Smooth muscle cell (in vitro differentiated cells): ENCODE data around the gene PHF3. TPM values are rescaled to one million over a fixed set of nuclear protein-coding genes. Genes with fewer than 3 reads are reported as not detected.

Experiments
- DNase-seq: peaks from one replicate; lab custom pipeline; 2025; ENCODE audit not compliant: unreplicated experiment; lab: John Stamatoyannopoulos, UW
- H2AFZ ChIP-seq: fragments of 200-600 bp; sonication (generic); 2 replicates; pipeline ENCODE4 v1.6.0; 2016; ENCODE audit warnings: antibody characterized with exemption, low read depth, mild to moderate bottlenecking
- H3F3A ChIP-seq: fragments of 200-600 bp; sonication (generic); 2 replicates; pipeline ENCODE4 v1.6.0; 2017; ENCODE audit warnings: antibody characterized with exemption, low read depth
- H3K27ac ChIP-seq: fragments of 200-600 bp; sonication (generic); 2 replicates; pipeline ENCODE4 v1.5.1; 2016; ENCODE audit warnings: low read depth, mild to moderate bottlenecking
- H3K27me3 ChIP-seq: fragments of 200-600 bp; sonication (generic); 2 replicates; pipeline ENCODE4 v1.6.1; 2016; ENCODE audit warnings: low read depth, mild to moderate bottlenecking
- H3K36me3 ChIP-seq: fragments of 200-600 bp; sonication (generic); 2 replicates; pipeline ENCODE4 v1.5.1; 2016; ENCODE audit warnings: low read depth
- H3K4me1 ChIP-seq: fragments of 200-600 bp; sonication (generic); 2 replicates; pipeline ENCODE4 v1.5.1; 2016; ENCODE audit warnings: low read depth
- H3K4me2 ChIP-seq: fragments of 200-600 bp; sonication (generic); 2 replicates; pipeline ENCODE4 v1.6.0; 2016; ENCODE audit warnings: mild to moderate bottlenecking
- H3K4me3 ChIP-seq: fragments of 200-600 bp; sonication (generic); 2 replicates; pipeline ENCODE4 v1.5.1; 2016; ENCODE audit warnings: mild to moderate bottlenecking
- H3K79me2 ChIP-seq: fragments of 200-600 bp; sonication (generic); 2 replicates; pipeline ENCODE4 v1.6.0; 2016; ENCODE audit warnings: low read depth, mild to moderate bottlenecking
- H3K9ac ChIP-seq: fragments of 200-600 bp; sonication (generic); 2 replicates; pipeline ENCODE4 v1.6.0; 2016; ENCODE audit warnings: low read depth
- H3K9me3 ChIP-seq: fragments of 200-600 bp; sonication (generic); replicated peaks from 2 replicates; pipeline ENCODE4 v1.5.1; 2016; ENCODE audit warnings: low read depth
- H4K20me1 ChIP-seq: fragments of 200-600 bp; sonication (generic); 2 replicates; pipeline ENCODE4 v1.6.0; 2016; ENCODE audit warnings: low read depth
- WGBS: methylation state at CpG from one replicate; pipeline ENCODE4 v1.1.7; 2016; ENCODE audit warnings: low lambda C conversion rate; 5-methylcytosine and 5-hydroxymethylcytosine counted together
- polyA plus RNA-seq: library from polyadenylated mRNA; unstranded; fragments of >200 nt; fragmentation: Nextera tagmentation; extraction: Ambion mirVana; gene quantifications from 2 replicates; pipeline ENCODE4 v1.2.1, GENCODE V29; 2016
- total RNA-seq: library from RNA; depleted of rRNA; stranded (reverse); fragments of >200 nt; gene quantifications from 2 replicates; pipeline ENCODE4 v1.2.3, GENCODE V29; 2014
- TF ChIP-seq, protein P1 (sequence below): fragments of 200-600 bp; sonication (generic); IDR thresholded peaks from 2 replicates; pipeline ENCODE4 v1.5.1; 2017; ENCODE audit warnings: borderline replicate concordance, mild to moderate bottlenecking, antibody characterized with exemption; ENCODE audit not compliant: insufficient read depth, poor library complexity, severe bottlenecking

PHF3 gene
- total and polyA plus RNA-seq, 2 experiments from 2014 or later: 9.8 to 44.7 TPM

DNA sequence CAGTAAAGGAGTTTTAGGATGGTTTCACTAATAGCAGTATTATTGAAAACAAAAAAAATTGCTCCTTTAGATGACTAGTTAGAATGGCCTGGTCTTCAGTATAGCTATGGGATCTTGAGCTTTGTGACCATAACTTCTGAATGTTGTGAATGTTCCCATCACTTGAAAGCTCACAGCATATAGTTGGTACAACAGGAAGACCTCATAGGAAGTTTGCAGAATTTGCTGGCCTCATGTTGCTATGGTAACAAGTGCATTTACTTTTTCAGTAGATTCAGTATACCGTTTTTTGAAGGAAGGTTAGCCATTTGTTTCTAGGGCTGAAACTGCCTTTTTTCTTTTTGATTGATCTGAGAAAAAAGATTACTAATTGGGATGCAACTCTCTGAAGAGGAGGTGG, 8.3 kb downstream of the PHF3 start:
- H3K9me3 ChIP-seq: no peaks in the 10 kb centered on the region
- 69% methylated on average over 1 of the region's 1 CpG for whole genome bisulfite sequencing
- H3K9ac ChIP-seq: no peak overlapping the region
- no peaks in the 10 kb centered on the region for H3F3A ChIP-seq
- no peak for DNase-seq
- no peaks in the 10 kb centered on the region for H3K36me3 ChIP-seq
- TF ChIP-seq, protein P1, sequence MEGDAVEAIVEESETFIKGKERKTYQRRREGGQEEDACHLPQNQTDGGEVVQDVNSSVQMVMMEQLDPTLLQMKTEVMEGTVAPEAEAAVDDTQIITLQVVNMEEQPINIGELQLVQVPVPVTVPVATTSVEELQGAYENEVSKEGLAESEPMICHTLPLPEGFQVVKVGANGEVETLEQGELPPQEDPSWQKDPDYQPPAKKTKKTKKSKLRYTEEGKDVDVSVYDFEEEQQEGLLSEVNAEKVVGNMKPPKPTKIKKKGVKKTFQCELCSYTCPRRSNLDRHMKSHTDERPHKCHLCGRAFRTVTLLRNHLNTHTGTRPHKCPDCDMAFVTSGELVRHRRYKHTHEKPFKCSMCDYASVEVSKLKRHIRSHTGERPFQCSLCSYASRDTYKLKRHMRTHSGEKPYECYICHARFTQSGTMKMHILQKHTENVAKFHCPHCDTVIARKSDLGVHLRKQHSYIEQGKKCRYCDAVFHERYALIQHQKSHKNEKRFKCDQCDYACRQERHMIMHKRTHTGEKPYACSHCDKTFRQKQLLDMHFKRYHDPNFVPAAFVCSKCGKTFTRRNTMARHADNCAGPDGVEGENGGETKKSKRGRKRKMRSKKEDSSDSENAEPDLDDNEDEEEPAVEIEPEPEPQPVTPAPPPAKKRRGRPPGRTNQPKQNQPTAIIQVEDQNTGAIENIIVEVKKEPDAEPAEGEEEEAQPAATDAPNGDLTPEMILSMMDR: no peak
- H4K20me1 ChIP-seq: peaks cover 99% of the 10 kb centered on the region
- H3K79me2 ChIP-seq: peaks cover 100% of the 10 kb centered on the region
- H3K27me3 ChIP-seq: no peaks in the 10 kb centered on the region
- no peak overlapping the region for H3K27ac ChIP-seq
- peaks cover 15% of the 10 kb centered on the region for H3K4me1 ChIP-seq
- H3K4me2 ChIP-seq: no peak overlapping the region
- H2AFZ ChIP-seq: no peak overlapping the region
- H3K4me3 ChIP-seq: no peak overlapping the region

DNA sequence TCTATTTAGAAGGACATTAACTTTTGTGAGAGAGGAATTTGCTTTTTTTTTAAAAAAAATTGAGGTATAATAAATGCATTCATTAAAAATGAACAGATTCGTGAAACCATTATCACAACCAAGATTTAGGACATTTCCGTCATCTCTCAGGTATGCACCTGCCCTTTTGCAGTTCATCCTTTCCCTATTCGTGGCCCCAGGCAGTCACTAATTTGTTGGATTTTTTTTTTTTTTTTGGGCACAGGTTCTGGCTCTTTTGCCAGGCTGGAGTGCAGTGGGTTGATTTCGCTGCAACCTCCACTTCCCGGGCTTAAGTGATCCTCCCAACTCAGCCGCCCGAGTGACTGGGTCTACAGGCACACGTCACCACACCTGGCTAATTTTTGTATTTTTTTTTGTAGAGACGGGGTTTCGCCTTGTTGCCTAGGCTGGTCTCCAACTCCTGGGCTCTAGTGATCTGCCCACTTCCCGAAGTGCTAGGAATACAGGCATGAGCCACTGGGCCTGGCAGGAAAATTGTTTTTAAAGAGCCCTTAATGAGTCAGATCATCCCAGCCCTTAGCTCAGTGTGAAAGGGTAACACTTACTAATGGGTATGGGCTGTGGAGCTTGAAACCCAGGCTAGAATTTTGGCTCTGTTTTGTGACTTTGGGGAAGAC, 9.2 kb downstream of the PHF3 start:
- no peak overlapping the region for H3K4me3 ChIP-seq
- TF ChIP-seq, protein P1: no peak
- peaks cover 8% of the 10 kb centered on the region for H3K4me1 ChIP-seq
- H3K79me2 ChIP-seq: peaks cover 100% of the 10 kb centered on the region
- no peak overlapping the region for H3K4me2 ChIP-seq
- no peaks in the 10 kb centered on the region for H3F3A ChIP-seq
- no peak overlapping the region for H3K9ac ChIP-seq
- H4K20me1 ChIP-seq: peaks cover 98% of the 10 kb centered on the region
- WGBS: 86% methylated on average over 11 of the region's 11 CpGs
- H3K27ac ChIP-seq: no peak overlapping the region
- H3K36me3 ChIP-seq: no peaks in the 10 kb centered on the region
- no peak for DNase-seq
- H2AFZ ChIP-seq: no peak overlapping the region
- H3K9me3 ChIP-seq: no peaks in the 10 kb centered on the region
- no peaks in the 10 kb centered on the region for H3K27me3 ChIP-seq

DNA sequence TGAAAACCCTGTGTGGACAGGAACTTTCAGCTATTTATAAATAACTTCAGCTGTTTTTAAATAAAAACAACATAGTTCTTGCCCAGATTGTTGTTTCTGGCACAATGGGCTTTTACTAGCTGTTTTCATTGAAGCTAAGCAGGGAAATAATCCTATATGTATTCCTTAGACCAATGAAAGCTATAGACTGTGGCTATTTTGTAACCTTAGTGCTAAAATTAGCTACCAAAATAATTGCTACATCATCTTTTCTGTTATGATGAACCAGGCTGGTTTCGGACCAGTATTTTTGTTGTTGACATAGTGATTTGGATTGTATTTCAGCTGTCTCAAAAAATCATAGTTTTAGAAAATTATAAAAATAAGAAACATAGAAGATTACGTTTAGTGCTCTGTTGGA, 13.7 kb downstream of the PHF3 start:
- H3F3A ChIP-seq: no peaks in the 10 kb centered on the region
- H3K9me3 ChIP-seq: no peaks in the 10 kb centered on the region
- 90% methylated on average over 2 of the region's 2 CpGs for WGBS
- H3K27me3 ChIP-seq: no peaks in the 10 kb centered on the region
- TF ChIP-seq, protein P1: no peak
- H3K79me2 ChIP-seq: peaks cover 100% of the 10 kb centered on the region
- no peak overlapping the region for H3K4me3 ChIP-seq
- H2AFZ ChIP-seq: no peak overlapping the region
- peaks cover 96% of the 10 kb centered on the region for H4K20me1 ChIP-seq
- DNase-seq: no peak
- H3K4me2 ChIP-seq: no peak overlapping the region
- no peak overlapping the region for H3K27ac ChIP-seq
- no peaks in the 10 kb centered on the region for H3K4me1 ChIP-seq
- H3K36me3 ChIP-seq: no peaks in the 10 kb centered on the region
- no peak overlapping the region for H3K9ac ChIP-seq

DNA sequence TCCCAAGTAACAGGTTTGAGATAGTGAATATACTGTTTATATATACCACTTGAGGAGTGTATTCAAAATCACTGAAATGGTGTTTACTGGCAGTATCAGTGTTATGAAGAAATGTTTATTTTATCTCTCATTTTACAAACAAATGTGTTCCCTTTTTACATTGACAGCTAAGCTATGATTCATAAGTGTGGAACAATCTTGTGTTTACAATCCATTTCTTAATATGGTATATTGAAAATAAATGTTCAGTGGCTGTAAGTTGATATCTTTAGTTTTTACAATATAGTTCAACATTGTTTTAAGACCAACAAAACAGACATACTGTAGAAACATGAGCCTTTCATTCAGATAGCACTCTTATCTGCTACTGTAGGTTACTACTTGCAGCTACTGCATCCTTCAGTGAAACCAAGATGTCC, 14.3 kb downstream of the PHF3 start:
- H3K27me3 ChIP-seq: no peaks in the 10 kb centered on the region
- H3K79me2 ChIP-seq: peaks cover 100% of the 10 kb centered on the region
- H3K9me3 ChIP-seq: no peaks in the 10 kb centered on the region
- H3K9ac ChIP-seq: no peak overlapping the region
- H3K27ac ChIP-seq: no peak overlapping the region
- no peaks in the 10 kb centered on the region for H3K36me3 ChIP-seq
- H3K4me1 ChIP-seq: no peaks in the 10 kb centered on the region
- H3K4me3 ChIP-seq: no peak overlapping the region
- H2AFZ ChIP-seq: no peak overlapping the region
- H3F3A ChIP-seq: no peaks in the 10 kb centered on the region
- no peak for DNase-seq
- H3K4me2 ChIP-seq: no peak overlapping the region
- H4K20me1 ChIP-seq: peaks cover 96% of the 10 kb centered on the region
- TF ChIP-seq, protein P1: no peak
